ENCODE results near the gene MCFD2. TPM values are rescaled to one million over a fixed set of nuclear protein-coding genes. Genes with fewer than 3 reads are reported as not detected.

The MCFD2 gene
- total RNA-seq, 1 experiment from 2014 or later, result 84.9 TPM

DNA sequence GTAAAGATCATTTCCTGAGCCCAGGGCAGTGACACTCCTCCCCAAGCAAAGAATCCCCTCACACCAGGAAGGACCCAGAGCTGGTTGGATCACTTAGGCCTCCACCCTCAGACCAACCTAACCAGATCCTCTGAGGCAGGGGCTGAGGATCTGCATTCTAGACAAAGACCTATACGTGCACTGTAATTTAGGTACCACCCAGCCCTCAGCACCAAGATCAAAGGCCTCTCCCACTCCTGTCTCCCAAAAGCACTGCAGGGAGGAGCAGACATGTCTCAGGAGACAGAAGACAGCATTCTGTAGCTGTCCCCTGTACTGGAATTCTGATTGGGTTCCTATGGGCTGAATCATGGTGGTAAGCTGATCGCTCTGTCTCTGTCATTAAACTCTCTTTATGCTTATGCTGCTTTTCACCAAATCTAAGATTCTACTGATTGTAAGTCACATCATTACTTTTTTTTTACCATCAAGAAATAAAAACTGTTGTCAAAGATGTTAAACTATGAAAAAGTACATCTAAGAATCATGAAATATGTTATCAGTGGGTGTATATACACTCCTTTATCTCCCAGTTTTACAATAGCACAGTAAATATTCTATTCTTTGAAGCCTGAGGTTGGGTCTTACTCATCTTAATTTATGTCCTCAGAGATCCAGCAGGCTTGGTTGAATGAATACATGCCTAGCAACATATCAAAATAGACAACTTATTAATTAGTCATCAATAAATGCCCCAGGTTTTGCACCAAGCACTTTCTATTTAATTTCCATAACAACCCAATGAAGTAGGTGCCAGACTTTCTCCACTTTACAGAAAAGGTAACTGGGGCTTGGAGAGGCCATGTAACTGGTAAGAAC is 28.3 kb downstream of the MCFD2 start:
- no peaks in the 10 kb centered on the region for H3K9me3 ChIP-seq (ENCODE audit: control insufficient read depth, insufficient read depth, low read depth, low read length)
- intact Hi-C loops (cut with micrococcal nuclease; ENCODE audit: unreplicated experiment) (loop anchor here (5.0 kb wide), 1 partner anchor 235 kb away; no protein-coding TSS in a partner anchor), in situ Hi-C loops (cut with HindIII; ENCODE audit: low pct_unique_long_range_greater_than_20kb, low sequenced_read_pairs) (no loop called here)
- TF ChIP-seq REST (IDR thresholded peaks at IDR 0.05; ENCODE audit: insufficient read depth in 1 of 2, low read depth in 2 of 2, low read length in 1 of 2) (no peak), SIN3A (IDR thresholded peaks at IDR 0.05; ENCODE audit: borderline replicate concordance, insufficient read depth, low read depth, low read length) (no peak), TCF7L2 (IDR thresholded peaks at IDR 0.05; ENCODE audit: low read depth, low read length) (no peak), POLR2AphosphoS5 (IDR thresholded peaks at IDR 0.05; ENCODE audit: low read depth, low read length) (no peak), CTCF (IDR thresholded peaks at IDR 0.05) (no peak)
- CTCF ChIA-PET, result interaction anchor here (0.7 to 1.2 kb wide), 2 partner anchors 175 to 436 kb away, joined by 3 to 4 read pairs; no protein-coding TSS in a partner anchor
- DNase-seq (ENCODE audit: low read depth, low spot score) (no peak), ATAC-seq (no peak)
- BruUV-seq (replicated peaks), result no TSS peak
- H3K36me3 ChIP-seq (ENCODE audit: control insufficient read depth, insufficient read depth, low read length), result no peaks in the 10 kb centered on the region
- no peak overlapping the region for H3K27ac ChIP-seq (ENCODE audit: low read length)
- peaks cover 2% of the 10 kb centered on the region; the same call in 1 of the 2 replicates for H3K4me1 ChIP-seq (ENCODE audit: control insufficient read depth, insufficient read depth, low read length)
- POLR2A ChIA-PET, result no interaction called here
- no peaks in the 10 kb centered on the region for H3K27me3 ChIP-seq (ENCODE audit: control insufficient read depth, insufficient read depth, low read length)
- no peak overlapping the region for H3K4me3 ChIP-seq (ENCODE audit: low read depth in 2 of 2, low read length in 2 of 2)

GRCh38 chr2:46886268-46887027 is 29.2 kb downstream of the MCFD2 start:
- ChIA-PET POLR2A (no interaction called here), CTCF (interaction anchor here (0.7 to 1.2 kb wide), 2 partner anchors 174 to 436 kb away, joined by 3 to 4 read pairs; no protein-coding TSS in a partner anchor)
- no peak for TF ChIP-seq POLR2AphosphoS5 (IDR thresholded peaks at IDR 0.05; ENCODE audit: low read depth, low read length)
- Histone ChIP-seq H3K36me3 (ENCODE audit: control insufficient read depth, insufficient read depth, low read length) (no peaks in the 10 kb centered on the region), H3K4me3 (ENCODE audit: low read depth in 2 of 2, low read length in 2 of 2) (no peak overlapping the region), H3K9me3 (ENCODE audit: control insufficient read depth, insufficient read depth, low read depth, low read length) (no peaks in the 10 kb centered on the region), H3K27ac (ENCODE audit: low read length) (no peak overlapping the region), H3K27me3 (ENCODE audit: control insufficient read depth, insufficient read depth, low read length) (no peaks in the 10 kb centered on the region), H3K4me1 (ENCODE audit: control insufficient read depth, insufficient read depth, low read length) (peaks cover 8% of the 10 kb centered on the region)
- no TSS peak for BruUV-seq (replicated peaks)
- DNase-seq (ENCODE audit: low read depth, low spot score) (no peak), ATAC-seq (no peak)
- in situ Hi-C loops (cut with HindIII; ENCODE audit: low pct_unique_long_range_greater_than_20kb, low sequenced_read_pairs) (no loop called here), intact Hi-C loops (cut with micrococcal nuclease; ENCODE audit: unreplicated experiment) (loop anchor here (5.0 kb wide), 1 partner anchor 234 kb away; no protein-coding TSS in a partner anchor)
